Measurements from ENCODE around the gene SERPINB13.

The SERPINB13 gene, protein sequence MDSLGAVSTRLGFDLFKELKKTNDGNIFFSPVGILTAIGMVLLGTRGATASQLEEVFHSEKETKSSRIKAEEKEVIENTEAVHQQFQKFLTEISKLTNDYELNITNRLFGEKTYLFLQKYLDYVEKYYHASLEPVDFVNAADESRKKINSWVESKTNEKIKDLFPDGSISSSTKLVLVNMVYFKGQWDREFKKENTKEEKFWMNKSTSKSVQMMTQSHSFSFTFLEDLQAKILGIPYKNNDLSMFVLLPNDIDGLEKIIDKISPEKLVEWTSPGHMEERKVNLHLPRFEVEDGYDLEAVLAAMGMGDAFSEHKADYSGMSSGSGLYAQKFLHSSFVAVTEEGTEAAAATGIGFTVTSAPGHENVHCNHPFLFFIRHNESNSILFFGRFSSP

DNA sequence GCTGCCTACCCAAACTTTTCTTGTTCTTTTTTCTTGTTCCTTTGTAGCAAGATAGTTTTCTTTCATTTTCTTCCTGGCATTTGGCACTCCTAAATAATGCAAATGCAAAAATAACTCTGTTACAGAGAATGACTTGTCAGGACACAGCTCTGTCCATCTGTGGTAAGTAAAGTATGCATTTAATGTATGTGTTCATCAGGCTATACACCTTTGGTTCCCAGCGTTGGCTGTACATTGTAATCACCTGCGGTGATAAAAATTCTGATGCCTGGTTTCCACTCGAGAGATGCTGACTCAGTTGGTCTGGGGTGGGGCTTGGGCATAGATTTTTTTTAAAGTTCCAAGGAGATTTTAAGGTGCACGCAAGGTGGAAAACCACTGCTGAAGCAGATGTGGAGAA is at the start of gene SERPINB13:
TSS of gene SERPINB13 (plus strand) at position 378 of the 400 bp plus-strand sequence. CDS start 1,325 bp downstream, outside the sequence.
- Mint-ChIP-seq H3K9me3 (no peaks in the 10 kb centered on the region), H3K36me3 (ENCODE audit: low read depth) (no peaks in the 10 kb centered on the region), H3K27me3 (ENCODE audit: low read depth) (no peaks in the 10 kb centered on the region), H3K27ac (no peak within 1 kb of the TSS), H3K4me3 (no peak within 1 kb of the TSS), H3K4me1 (no peaks in the 10 kb centered on the region)
- TF ChIP-seq, protein P1, sequence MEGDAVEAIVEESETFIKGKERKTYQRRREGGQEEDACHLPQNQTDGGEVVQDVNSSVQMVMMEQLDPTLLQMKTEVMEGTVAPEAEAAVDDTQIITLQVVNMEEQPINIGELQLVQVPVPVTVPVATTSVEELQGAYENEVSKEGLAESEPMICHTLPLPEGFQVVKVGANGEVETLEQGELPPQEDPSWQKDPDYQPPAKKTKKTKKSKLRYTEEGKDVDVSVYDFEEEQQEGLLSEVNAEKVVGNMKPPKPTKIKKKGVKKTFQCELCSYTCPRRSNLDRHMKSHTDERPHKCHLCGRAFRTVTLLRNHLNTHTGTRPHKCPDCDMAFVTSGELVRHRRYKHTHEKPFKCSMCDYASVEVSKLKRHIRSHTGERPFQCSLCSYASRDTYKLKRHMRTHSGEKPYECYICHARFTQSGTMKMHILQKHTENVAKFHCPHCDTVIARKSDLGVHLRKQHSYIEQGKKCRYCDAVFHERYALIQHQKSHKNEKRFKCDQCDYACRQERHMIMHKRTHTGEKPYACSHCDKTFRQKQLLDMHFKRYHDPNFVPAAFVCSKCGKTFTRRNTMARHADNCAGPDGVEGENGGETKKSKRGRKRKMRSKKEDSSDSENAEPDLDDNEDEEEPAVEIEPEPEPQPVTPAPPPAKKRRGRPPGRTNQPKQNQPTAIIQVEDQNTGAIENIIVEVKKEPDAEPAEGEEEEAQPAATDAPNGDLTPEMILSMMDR (IDR thresholded peaks at IDR 0.05; ENCODE audit: unreplicated experiment in 3 of 3) = no peak

DNA sequence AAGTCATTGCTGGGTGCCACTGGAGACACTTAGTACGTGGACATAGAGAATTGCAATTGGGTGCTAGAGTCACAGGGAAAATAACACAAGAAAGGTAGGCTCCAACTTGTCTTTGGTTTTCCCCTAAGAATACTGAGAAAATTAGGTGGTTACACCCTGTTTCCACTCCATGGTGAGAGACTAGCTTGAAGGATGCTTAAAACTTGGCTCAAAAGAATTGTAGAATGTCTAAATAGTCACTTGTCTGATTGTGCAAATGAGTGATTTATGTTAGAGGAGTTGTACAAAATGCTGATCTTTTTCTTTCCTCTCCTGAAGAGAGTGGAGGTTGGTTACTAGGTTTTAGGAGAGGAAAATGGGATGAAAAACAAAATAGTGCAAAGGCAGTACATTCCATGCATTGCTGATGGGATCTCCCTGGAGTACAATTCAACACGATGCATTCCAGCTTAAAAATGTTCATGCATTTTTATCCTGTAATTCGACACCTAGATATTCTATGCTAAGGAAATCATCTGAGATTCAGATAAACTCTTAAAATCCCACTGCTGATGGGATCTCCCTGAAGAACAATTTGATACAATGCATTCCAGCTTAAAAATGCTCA is 47.1 kb upstream of the SERPINB13 start:
- peak overlapping the region; percentile 58 to 88 (median 75) for H3K27ac Mint-ChIP-seq
- peaks cover 10% of the 10 kb centered on the region for H3K9me3 Mint-ChIP-seq
- TF ChIP-seq, protein P1 (IDR thresholded peaks at IDR 0.05; ENCODE audit: unreplicated experiment in 3 of 3) = no peak
- H3K36me3 Mint-ChIP-seq (ENCODE audit: low read depth) = no peaks in the 10 kb centered on the region
- no peak overlapping the region for H3K4me3 Mint-ChIP-seq
- peaks cover 11% of the 10 kb centered on the region for H3K27me3 Mint-ChIP-seq (ENCODE audit: low read depth)
- H3K4me1 Mint-ChIP-seq = peaks cover 12% of the 10 kb centered on the region

DNA sequence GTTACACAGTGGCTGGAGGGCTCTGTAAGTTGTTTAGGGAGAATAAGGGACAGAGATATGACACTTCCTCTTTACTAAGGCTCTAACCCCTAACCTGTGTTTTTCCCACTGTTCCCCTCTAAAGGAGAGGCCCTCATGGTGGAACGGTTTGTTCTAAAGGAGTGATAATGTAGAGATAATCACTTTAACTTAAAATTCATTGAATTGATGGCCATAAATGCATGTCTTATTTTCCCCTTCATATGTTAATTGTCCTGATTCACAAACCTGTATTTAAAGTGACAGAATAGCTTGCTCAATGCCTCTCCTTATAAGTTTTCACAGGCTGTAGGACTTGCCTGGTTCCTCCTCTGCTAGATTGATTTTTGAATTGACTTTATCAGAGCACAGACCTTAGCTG is 45.1 kb upstream of the SERPINB13 start, which contains the start of gene SERPINB12:
TSS of gene SERPINB12 (plus strand) at position 301 of the 400 bp plus-strand sequence. CDS start 13,791 bp downstream, outside the sequence.
- TF ChIP-seq, protein P1 (IDR thresholded peaks at IDR 0.05; ENCODE audit: unreplicated experiment in 3 of 3) = no peak

DNA sequence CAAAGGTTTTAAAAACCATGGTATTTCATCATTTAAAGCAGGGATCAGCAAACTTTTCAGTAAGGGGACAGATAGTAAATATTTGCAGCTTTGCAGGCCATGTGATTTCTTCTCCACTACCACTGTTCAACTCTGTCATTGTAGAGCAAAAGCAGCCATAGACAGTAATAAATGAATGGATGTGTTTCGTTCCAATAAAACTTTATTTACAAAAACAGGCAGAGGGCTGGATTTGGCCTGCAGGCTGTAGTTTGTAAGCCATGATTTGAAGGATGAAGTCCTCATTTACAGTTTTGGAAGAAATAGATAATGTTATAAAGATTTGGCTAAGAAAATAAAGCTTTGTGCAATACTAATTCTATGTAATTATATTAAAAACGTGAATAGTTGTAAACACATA is 43.1 kb upstream of the SERPINB13 start:
- TF ChIP-seq, protein P1 (IDR thresholded peaks at IDR 0.05; ENCODE audit: unreplicated experiment in 3 of 3) = no peak
- H3K4me3 Mint-ChIP-seq = no peak overlapping the region
- no peaks in the 10 kb centered on the region for H3K36me3 Mint-ChIP-seq (ENCODE audit: low read depth)
- peaks cover 5% of the 10 kb centered on the region for H3K9me3 Mint-ChIP-seq
- H3K27ac Mint-ChIP-seq = no peak overlapping the region
- peaks cover 17% of the 10 kb centered on the region for H3K4me1 Mint-ChIP-seq
- peaks cover 11% of the 10 kb centered on the region for H3K27me3 Mint-ChIP-seq (ENCODE audit: low read depth)

More for the DNA sequence above, 45.1 kb upstream of the SERPINB13 start, which contains the start of gene SERPINB12:
- H3K4me3 Mint-ChIP-seq = no peak within 1 kb of the TSS
- peaks cover 11% of the 10 kb centered on the region for H3K27me3 Mint-ChIP-seq (ENCODE audit: low read depth)
- H3K27ac Mint-ChIP-seq = peak within 1 kb of the TSS in 1 of 3 experiments; percentile 2
- peaks cover 17% of the 10 kb centered on the region for H3K4me1 Mint-ChIP-seq
- H3K9me3 Mint-ChIP-seq = peaks cover 10% of the 10 kb centered on the region
- H3K36me3 Mint-ChIP-seq (ENCODE audit: low read depth) = no peaks in the 10 kb centered on the region

DNA sequence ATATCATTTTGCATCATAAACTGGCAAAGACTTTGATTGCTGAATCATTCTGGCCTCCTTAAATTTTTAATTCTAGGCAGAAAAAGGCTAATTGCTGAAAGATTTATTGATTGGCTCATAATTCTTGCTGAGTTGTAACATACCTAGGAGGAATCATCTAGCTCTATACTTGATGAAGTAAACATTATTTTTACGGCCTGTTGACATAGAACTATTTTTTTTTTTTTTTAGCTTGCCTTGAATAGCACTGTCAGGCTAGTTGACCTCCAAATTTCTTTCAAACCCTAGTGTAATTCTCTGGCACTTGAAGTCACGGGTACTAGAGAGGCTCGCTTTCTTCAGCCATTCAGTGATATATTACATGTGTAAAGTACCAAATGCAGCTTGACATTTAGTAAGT is 42.1 kb upstream of the SERPINB13 start:
- Mint-ChIP-seq H3K9me3 (peaks cover 3% of the 10 kb centered on the region), H3K27me3 (ENCODE audit: low read depth) (peaks cover 11% of the 10 kb centered on the region), H3K27ac (peak overlapping the region in 2 of 3 experiments; percentile 6 to 76), H3K36me3 (ENCODE audit: low read depth) (no peaks in the 10 kb centered on the region), H3K4me3 (no peak overlapping the region), H3K4me1 (peaks cover 14% of the 10 kb centered on the region)
- TF ChIP-seq, protein P1 (IDR thresholded peaks at IDR 0.05; ENCODE audit: unreplicated experiment in 3 of 3) = no peak
